ENCODE data around the gene DNAJB14.
"Not testable (repeated sequence)": the region's sequence is repeated elsewhere in the genome, so short reads cannot be mapped to it uniquely, and the experiment has no call there.

Gene DNAJB14

GRCh38 chr4:99946356-99947189, at the start of gene DNAJB14:
DNAJB14 (minus strand) TSS chr4:99946618; CDS start chr4:99946571, 47 bp downstream.
- DNase-seq = peak; percentile 78

GRCh38 chr4:99991741-99992140, 45.3 kb upstream of the DNAJB14 start:
- no peak for DNase-seq

- DNase-seq = no peak
Observed at GRCh38 chr4:99987681-99988080, 41.3 kb upstream of the DNAJB14 start.

GRCh38 chr4:99986792-99987191, 40.4 kb upstream of the DNAJB14 start:
- DNase-seq = no peak

DNA sequence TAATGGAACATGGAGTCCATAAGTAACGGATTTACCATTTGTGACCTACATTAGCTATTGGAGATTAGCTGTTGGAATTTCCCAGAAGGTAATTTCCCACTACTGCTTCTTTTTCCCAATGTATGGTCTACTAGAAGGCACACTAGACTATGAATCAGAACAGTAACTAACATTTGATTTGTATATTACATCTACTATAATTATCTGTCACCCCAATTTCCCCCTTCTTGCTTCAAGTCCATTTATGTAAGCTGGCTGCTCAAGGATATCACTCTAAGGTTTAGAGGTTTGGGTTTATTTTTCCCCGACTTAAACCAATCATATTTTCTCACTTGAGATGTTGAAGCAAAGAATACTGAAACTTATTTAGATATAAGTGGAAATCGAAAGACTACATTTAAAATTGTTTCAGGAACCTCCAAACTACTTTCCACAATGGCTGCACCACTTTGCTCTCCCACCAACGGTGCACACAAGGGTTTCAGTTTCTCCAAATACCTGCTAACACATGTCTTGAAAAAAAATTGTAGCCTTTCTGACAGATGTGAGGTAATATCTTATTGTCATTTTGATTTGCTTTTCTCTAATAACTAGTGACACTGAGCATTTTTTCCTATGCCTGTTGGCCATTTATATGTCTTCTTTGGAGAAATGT, 37.0 kb upstream of the DNAJB14 start:
- no peak for DNase-seq

DNA sequence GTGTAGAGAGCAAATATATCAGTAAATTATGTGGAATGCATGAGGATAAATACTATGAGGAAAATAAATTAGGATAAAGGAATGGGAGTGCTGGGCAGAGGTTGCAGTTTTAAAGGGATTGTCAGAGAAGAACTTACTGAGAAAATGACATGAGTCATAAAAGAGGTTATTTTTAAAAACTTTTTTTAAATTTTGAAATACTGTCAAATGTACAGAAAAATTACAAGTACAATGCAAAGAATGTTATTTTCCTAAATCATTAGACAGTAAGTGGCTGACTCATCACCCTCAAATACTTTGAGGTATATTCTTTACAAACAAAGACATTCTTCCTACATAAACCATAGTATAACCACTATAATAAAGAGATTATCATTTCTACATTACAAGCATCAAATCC, 33.5 kb upstream of the DNAJB14 start:
- no peak for DNase-seq

DNA sequence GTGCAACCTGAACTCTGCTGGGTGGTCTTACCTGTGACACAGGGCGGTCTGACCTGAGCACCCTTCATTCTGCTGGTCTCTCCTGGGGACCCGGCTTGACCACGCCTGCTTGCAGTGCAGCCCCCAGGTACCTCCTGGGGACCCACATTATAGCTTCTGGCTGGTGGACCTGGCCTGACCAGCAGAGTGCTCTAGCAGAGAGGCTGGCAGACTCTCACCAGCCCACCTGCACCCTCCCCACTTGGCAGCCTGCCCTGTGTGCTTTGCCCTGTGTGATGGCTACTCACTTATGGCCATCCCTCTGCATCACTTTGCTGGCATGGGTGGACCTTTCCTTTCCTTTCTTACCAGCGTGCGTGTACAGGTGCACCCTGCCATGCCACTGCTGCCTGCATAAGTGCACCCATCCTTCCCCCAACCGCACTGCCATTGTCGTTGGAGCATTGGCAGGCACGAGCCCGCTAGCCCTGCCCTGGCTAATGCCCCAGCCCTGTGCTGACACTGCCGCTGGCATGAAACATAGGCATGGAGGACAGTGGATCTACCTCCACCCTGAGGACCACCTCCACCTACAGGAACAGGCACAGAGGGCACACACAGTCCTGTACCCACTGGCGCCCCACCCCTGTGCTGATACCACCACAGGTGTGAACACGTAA, 25.2 kb upstream of the DNAJB14 start:
- no peak for DNase-seq

- no peak for DNase-seq
Observed at GRCh38 chr4:99968330-99968729, 21.9 kb upstream of the DNAJB14 start.

- no peak for DNase-seq
Observed at GRCh38 chr4:99966692-99967091, 20.3 kb upstream of the DNAJB14 start.

DNA sequence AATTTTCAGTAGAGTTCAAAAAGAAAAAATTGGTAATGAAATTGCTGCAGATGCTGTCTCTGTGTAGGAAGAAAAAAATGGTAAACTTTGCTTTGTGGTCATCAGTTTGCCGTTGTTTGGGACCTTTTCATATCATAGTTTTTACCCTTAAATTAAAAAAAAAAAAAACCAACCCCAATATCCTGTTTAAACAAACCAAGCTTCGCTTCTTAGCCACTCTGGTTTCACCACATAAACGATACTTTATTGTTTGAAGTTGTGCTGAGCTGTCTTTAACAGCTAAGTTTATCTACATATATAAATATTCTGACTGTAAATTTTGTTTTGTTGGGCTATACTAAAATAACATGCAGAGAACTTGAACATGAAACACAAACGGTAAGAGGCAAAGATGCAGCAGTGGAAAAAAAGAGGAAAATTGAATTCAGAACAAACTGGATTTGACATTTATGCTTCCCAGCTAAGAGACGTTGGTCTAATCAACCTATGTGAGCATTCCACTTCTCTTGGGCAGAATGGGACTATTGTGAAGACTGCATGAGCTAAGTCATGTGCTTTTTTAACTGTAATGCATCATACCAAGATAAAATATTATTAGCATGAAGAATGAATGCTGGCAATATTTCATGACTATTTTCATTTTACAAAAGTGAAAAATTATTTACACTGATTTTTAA, 19.4 kb upstream of the DNAJB14 start:
- no peak for DNase-seq

- DNase-seq = no peak
Observed at GRCh38 chr4:99965173-99965572, 18.8 kb upstream of the DNAJB14 start.

DNA sequence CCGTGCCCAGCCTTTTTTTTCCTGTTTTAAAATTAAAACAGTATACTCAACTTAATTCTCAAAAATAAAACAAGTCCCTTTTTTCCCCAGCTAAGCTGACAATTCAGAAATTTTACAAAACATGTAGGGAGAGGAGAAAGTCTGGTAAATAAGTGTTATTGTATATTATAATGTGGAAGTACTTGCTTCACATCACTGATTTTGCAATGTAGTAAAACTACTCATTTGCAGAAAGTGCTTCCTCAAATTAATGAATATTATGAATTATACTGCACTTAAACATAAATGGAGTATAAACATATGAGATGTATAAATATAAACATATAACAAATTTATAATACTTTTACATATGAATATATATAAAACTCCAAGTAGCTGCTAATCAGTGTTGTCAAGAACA, 15.3 kb upstream of the DNAJB14 start:
- no peak for DNase-seq

DNA sequence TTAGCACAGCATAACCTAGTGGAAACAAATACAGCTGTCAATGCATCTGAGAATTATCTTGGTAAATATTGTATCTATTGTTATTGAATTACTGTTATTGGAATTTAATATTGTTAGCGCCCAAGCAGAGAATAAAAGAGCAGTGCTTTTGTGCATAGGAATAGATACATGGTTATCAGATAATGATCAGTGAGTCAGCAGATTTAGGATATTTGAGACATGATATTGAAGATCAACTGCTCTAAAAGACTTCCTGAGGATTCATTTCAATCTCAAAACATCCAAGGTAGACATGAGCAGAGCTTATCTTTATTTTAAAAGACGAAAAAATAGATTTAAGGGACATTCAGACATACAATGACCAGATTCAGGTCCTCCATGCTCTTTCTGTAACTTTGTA, 14.2 kb upstream of the DNAJB14 start:
- no peak for DNase-seq

- not testable (repeated sequence) for DNase-seq
Observed at GRCh38 chr4:99958207-99958606, 11.8 kb upstream of the DNAJB14 start.

DNA sequence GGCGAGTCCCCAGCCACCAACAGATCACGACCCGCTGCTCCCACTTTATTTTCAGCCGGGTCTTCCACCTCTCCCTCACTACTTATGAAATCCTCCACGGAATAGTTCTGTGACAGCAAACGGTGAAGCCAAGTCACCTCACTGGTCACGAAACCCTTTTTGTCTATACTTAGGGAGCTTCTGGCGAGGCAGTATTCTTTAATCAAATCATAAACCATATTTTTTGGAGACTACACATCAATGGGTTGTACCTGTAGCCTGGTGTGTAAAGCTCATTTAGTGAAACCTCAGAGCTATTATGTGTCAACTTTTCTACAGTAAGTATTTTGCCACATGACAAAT, 4.5 kb upstream of the DNAJB14 start:
- no peak for DNase-seq

GRCh38 chr4:99949999-99950912, 3.8 kb upstream of the DNAJB14 start, which contains the start of gene H2AZ1:
H2AZ1 (minus strand) TSS chr4:99950275; CDS start chr4:99950170, 105 bp downstream.
- DNase-seq = peak; percentile 97

GRCh38 chr4:99949034-99949998, 2.9 kb upstream of the DNAJB14 start:
- peak; percentile 89 for DNase-seq

GRCh38 chr4:99947608-99948007, 1.2 kb upstream of the DNAJB14 start:
- no peak for DNase-seq

DNA sequence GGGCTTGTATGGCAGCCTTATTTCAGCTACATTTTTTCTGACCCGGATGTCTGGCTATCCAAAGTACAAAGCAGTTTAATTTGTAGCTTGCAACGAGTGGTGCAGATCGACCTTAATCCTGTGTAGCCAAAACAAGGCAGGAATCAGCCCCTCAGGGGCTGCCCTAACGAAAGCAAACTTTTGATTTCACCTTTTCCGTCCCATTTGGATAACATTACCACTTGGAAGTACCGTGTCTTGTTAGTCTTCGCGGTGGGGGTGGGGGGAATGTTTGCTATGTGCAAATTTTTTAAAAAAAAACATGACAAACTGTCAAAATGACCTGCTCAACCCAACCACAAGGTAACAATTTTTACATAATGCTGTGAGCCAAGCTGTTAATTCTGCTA, 766 bp upstream of the DNAJB14 start:
- DNase-seq = no peak

- DNase-seq = no peak
Observed at GRCh38 chr4:99945718-99946355, 581 bp downstream of the DNAJB14 start.
